GM10266 (cell line): ENCODE measurements around the gene OPRL1.
A peak's percentile ranks its signal among the peaks of the same experiment; 100 is the strongest.

ENCODE experiments used
- DNase-seq: peaks from one replicate; pipeline ENCODE4 v3.0.0; 2012; ENCODE audit errors: extremely low spot score
- TF ChIP-seq, protein P1 (sequence below): IDR thresholded peaks from 2 replicates; pipeline ENCODE4 v1.5.1; 2012; ENCODE audit warnings: mild to moderate bottlenecking, low read depth; ENCODE audit not compliant: control insufficient read depth, insufficient read depth; ENCODE audit errors: missing control alignments

Gene OPRL1

DNA sequence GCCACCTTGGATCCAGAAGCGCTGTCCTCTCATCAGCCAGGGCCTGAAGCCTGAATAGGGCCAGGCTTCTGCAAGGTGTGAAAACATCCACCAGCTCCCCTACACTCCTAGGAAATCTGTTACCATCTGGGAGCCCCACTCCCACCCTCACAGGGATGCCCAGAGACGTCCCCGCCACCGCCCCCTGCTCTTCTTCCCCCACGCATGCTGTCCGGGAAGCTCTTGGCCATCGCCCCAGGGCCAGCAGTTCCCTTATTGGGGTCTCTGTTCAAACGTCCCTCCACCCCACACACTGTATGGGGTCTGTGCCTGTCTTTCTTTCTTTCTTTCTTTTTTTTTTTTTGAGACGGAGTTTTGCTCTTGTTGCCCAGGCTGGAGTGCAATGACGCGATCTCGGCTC is 4.3 kb upstream of the OPRL1 start:
- TF ChIP-seq, protein P1, sequence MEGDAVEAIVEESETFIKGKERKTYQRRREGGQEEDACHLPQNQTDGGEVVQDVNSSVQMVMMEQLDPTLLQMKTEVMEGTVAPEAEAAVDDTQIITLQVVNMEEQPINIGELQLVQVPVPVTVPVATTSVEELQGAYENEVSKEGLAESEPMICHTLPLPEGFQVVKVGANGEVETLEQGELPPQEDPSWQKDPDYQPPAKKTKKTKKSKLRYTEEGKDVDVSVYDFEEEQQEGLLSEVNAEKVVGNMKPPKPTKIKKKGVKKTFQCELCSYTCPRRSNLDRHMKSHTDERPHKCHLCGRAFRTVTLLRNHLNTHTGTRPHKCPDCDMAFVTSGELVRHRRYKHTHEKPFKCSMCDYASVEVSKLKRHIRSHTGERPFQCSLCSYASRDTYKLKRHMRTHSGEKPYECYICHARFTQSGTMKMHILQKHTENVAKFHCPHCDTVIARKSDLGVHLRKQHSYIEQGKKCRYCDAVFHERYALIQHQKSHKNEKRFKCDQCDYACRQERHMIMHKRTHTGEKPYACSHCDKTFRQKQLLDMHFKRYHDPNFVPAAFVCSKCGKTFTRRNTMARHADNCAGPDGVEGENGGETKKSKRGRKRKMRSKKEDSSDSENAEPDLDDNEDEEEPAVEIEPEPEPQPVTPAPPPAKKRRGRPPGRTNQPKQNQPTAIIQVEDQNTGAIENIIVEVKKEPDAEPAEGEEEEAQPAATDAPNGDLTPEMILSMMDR, result no peak
- DNase-seq, result no peak

DNA sequence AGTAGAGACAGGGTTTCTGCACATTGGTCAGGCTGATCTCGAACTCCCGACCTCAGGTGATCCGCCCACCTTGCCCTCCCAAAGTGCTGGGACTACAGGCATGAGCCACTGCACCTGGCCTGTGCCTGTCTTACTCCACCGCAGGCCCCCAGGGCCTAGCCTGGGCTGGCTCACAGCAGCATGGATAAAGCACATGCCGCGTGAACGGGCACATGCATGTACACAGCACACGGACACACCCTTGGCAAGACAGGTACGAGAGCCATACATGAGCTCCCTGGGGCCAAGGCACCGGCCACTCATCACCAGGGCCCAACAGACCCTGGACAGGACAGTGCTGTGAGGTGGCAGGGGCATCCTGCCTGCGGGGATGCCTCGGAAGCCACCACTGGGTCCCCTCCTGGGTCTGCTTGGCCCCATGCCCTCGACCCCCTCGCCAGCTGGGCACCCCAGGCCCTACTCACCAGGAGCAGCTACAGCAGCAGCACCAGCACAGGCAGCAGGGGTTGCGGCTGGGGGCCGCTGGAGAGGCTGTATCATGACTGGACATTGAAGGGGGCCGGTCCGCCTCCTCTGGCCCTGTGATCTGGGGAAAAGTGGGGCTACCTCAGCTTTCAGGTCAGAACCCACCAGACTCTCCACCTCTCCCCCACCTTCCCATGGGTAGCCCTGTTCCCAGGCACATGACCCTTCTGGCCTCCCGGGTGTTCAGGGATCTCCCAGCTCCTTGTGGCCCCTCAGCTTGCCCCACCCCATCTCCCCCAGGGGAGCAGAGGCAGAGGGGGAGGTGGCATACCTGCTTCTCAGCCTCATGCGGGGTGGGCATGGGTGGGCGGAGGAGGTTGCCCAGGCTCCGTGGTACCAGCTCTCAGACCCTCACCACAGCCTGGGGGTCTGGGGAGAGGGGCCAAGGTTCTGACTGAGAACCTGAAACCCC is 3.6 kb upstream of the OPRL1 start:
- DNase-seq, result no peak
- TF ChIP-seq, protein P1, result no peak

DNA sequence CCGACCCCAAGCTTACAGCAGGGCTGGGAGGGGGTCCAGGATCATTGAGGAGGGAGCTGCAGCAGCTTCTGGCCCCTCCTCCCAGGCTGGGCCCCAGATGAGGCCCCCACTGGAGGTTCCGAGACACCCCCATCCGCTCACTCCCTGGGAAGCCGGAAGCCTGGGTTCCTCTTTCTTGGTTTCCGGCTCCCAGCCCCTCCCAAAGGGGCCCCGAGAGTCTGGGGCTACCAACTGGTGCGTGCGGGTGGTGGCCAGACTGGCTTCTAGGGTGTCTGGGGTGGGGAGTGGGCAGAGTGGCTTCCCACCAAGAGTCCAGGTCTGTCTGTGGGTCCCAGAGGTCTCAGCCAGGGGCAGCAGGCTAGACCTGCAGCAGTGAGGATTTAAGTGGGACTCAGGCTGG is 2.8 kb upstream of the OPRL1 start:
- peak; percentile 73 for DNase-seq
- TF ChIP-seq, protein P1, result no peak

DNA sequence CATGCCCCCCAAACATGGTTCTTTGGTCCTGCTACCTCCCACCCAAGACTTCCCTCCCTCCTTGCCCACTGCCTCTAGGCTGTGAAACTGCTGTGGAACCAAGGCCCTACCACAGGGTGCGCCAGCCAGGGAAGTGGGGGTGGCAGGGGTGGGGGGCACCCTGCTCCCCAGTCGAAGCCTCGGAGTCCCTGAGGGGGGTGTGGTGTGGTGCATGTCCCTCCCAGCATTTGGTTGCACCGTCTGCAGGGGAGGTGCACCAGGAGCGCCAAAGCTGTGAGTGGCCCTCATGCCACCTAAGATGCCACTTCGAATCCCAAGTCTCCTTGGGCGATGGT is 2.4 kb upstream of the OPRL1 start:
- DNase-seq, result no peak
- TF ChIP-seq, protein P1, result no peak

DNA sequence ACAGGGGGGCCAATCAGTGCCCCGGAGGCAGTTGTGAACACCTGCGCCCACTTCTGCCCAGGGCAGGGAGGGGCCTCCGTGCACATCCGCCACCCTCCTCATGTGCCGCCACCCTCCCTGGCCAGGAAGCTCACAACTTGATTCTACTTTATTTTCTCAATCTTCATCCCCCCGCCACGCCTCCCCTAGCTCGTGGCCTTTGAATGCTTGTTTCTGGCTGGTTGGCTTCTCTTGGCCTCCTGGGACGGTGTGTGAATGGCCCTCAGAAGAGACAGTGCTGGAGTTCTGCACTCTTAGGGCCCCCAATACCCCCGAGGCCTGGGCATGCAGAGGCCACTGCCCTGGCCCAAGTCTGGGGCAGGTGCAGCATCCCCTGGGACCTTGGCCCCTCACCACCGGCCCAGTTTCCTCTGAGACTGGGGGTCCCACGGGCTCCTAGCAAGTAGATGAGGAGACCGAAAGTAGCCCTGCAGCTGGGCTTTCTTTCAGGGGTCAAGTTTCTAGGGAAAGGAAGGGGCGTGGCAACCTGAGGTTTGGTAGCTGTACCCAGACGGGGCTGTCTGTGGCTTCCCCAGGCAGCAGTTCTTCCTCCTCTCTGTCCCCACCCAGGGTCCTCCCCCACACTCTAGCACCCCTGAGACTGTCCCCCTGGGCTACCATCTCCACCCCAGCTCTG is 1.9 kb upstream of the OPRL1 start:
- TF ChIP-seq, protein P1, result no peak
- no peak for DNase-seq

DNA sequence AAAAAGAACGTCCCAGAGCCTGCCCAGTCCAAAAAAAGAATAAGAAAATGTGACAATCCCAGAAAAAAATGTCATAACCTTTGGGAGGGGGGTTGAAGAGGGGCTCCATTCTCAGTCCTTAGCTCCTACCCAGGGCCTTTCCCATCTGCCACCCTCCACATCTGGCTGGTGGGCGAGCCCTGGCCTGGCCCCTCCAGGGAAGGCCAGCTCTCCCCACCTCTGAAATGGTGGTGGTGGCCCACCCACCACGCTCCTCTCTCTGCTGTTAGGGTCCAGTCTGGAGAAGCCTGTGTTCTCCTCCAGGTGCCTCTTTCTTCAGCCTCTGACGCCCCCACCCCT is 979 bp upstream of the OPRL1 start:
- TF ChIP-seq, protein P1, result no peak

More for the DNA sequence above, 979 bp upstream of the OPRL1 start:
- DNase-seq, result no peak
